Neural progenitor cell (in vitro differentiated cells): Measurements from ENCODE around the gene RPL6. TPM values are rescaled to one million over a fixed set of nuclear protein-coding genes. Genes with fewer than 3 reads are reported as not detected.
A peak's percentile ranks its signal among the peaks of the same experiment; 100 is the strongest.
"Not testable (repeated sequence)": the region's sequence is repeated elsewhere in the genome, so short reads cannot be mapped to it uniquely, and the experiment has no call there.

Source experiments
- DNase-seq: peaks from one replicate; pipeline ENCODE4 v3.0.0-alpha.2; 2016; ENCODE audit warnings: low spot score
- H2AFZ ChIP-seq: fragments of 200-600 bp; sonication (generic); replicated peaks from 2 replicates; pipeline ENCODE4 v1.6.1; 2016; ENCODE audit warnings: antibody characterized with exemption
- H3F3A ChIP-seq: fragments of 200-600 bp; sonication (generic); 2 replicates; pipeline ENCODE4 v1.6.1; 2016; ENCODE audit warnings: antibody characterized with exemption, low read depth
- H3K27ac ChIP-seq: fragments of 200-600 bp; sonication (generic); 2 replicates; pipeline ENCODE4 v1.5.1; 2016; ENCODE audit warnings: mild to moderate bottlenecking
- H3K27me3 ChIP-seq: fragments of 200-600 bp; sonication (generic); 2 replicates; pipeline ENCODE4 v1.6.1; 2016; ENCODE audit warnings: mild to moderate bottlenecking, moderate library complexity
- H3K36me3 ChIP-seq: fragments of 200-600 bp; sonication (generic); 2 replicates; pipeline ENCODE4 v1.5.1; 2016
- H3K4me1 ChIP-seq: fragments of 200-600 bp; sonication (generic); 2 replicates; pipeline ENCODE4 v1.6.1; 2016; ENCODE audit warnings: mixed run types
- H3K4me2 ChIP-seq: fragments of 200-600 bp; sonication (generic); 2 replicates; pipeline ENCODE4 v1.6.1; 2016
- H3K4me3 ChIP-seq: fragments of 200-600 bp; sonication (generic); 2 replicates; pipeline ENCODE4 v1.5.1; 2016
- H3K79me2 ChIP-seq: fragments of 200-600 bp; sonication (generic); 2 replicates; pipeline ENCODE4 v1.6.1; 2016; ENCODE audit warnings: low read depth
- H3K9ac ChIP-seq: fragments of 200-600 bp; sonication (generic); 2 replicates; pipeline ENCODE4 v1.6.1; 2016
- H3K9me3 ChIP-seq: fragments of 200-600 bp; sonication (generic); 2 replicates; pipeline ENCODE4 v1.5.1; 2016; ENCODE audit warnings: low read depth
- H4K20me1 ChIP-seq: fragments of 200-600 bp; sonication (generic); 2 replicates; pipeline ENCODE4 v1.6.1; 2016; ENCODE audit warnings: low read depth
- H3K27ac Mint-ChIP-seq: 3 replicates; pipeline ENCODE4 v1.8.0; 2021; ENCODE audit warnings: mixed read lengths
- H3K27me3 Mint-ChIP-seq: 2 replicates; pipeline ENCODE4 v1.8.0; 2022; ENCODE audit warnings: low read depth, mild to moderate bottlenecking, inconsistent platforms, moderate library complexity, mixed read lengths; ENCODE audit not compliant: insufficient read depth
- H3K36me3 Mint-ChIP-seq: 3 replicates; pipeline ENCODE4 v1.8.0; 2021; ENCODE audit warnings: mixed read lengths
- H3K4me1 Mint-ChIP-seq: 3 replicates; pipeline ENCODE4 v1.8.0; 2021; ENCODE audit warnings: mixed read lengths
- H3K4me3 Mint-ChIP-seq: 3 replicates; pipeline ENCODE4 v1.8.0; 2021; ENCODE audit warnings: mild to moderate bottlenecking, moderate library complexity, mixed read lengths
- H3K9me3 Mint-ChIP-seq: 3 replicates; pipeline ENCODE4 v1.8.0; 2020; ENCODE audit warnings: mixed read lengths
- EZH2 ChIP-seq: fragments of 200-600 bp; sonication (generic); IDR thresholded peaks from 2 replicates; pipeline ENCODE4 v1.6.1; 2017; ENCODE audit warnings: antibody characterized with exemption, mild to moderate bottlenecking, moderate library complexity
- EZH2phosphoT487 ChIP-seq: fragments of 200-600 bp; sonication (generic); IDR thresholded peaks from 2 replicates; pipeline ENCODE4 v1.6.1; 2017; ENCODE audit warnings: antibody characterized with exemption
- total RNA-seq: library from RNA; depleted of rRNA; stranded (reverse); fragments of >200 nt; gene quantifications from 2 replicates; pipeline ENCODE4 v1.2.3, GENCODE V29; 2015; ENCODE audit warnings: low replicate concordance
- TF ChIP-seq, protein P1 (sequence below): fragments of 200-600 bp; sonication (generic); IDR thresholded peaks from 2 replicates; pipeline ENCODE4 v1.5.1; 2017; ENCODE audit warnings: antibody characterized with exemption, mild to moderate bottlenecking

RPL6 gene
- total RNA-seq, result 3,234 and 3,685 TPM in 2 replicates

DNA sequence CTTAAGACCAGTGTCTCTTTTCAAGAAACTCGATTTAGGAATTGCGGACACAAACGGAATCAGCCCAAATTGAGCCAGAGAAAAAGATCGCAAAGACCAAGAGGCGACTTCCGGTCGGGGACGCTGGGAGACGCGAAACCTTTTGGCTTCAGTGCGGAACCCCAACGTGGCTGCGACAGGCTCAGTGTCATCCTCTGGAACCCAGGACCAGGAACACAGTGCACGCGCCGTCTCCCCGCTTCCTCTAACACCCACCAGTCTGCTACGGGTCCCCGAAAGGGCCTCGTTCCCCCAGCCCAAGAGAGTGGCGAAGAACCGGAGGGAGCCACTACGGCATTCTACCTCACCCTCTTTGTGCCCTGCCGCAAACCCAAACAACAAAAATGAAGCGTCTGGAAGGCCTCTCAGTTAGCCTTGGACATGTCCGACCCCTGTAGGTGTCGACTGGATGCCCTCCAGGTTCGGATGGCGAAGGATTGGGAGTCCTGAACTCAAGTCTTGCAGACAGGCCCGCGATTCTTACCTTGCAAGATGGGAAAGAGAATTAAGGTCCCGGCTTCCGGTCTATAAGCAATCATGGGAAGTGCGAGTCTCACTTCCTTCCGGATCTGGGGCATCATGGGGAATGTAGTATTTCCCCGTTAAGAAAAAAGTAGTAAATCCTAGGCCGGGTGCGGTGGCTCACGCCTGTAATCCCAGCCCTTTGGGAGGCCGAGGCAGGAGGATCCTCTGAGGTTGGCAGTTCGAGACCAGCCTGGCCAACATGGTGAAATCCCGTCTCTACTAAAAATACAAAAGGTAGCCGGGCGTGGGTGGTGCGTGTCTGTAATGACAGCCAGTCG, at the start of gene RPL6:
TSS of gene RPL6 (minus strand) at position 542 of the 842 bp plus-strand sequence. CDS start 949 bp downstream, outside the sequence.
- Histone ChIP-seq H4K20me1 (peaks cover 46% of the 10 kb centered on the region), H3K4me2 (peak within 1 kb of the TSS; percentile 99), H3K36me3 (peaks cover 32% of the 10 kb centered on the region), H3K27ac (peak within 1 kb of the TSS; percentile 100), H3K27me3 (no peaks in the 10 kb centered on the region), H3K79me2 (peaks cover 30% of the 10 kb centered on the region), H3K4me3 (peak within 1 kb of the TSS; percentile 93), H3K9ac (peak within 1 kb of the TSS; percentile 97), H3K4me1 (peaks cover 10% of the 10 kb centered on the region), H3F3A (peaks cover 57% of the 10 kb centered on the region), H2AFZ (peak within 1 kb of the TSS; percentile 98), H3K9me3 (no peaks in the 10 kb centered on the region)
- peak within 1 kb of the TSS; percentile 100 for H3K27ac Mint-ChIP-seq
- peak within 1 kb of the TSS; percentile 100 for H3K4me3 Mint-ChIP-seq
- no peaks in the 10 kb centered on the region for H3K9me3 Mint-ChIP-seq
- peaks cover 8% of the 10 kb centered on the region for H3K27me3 Mint-ChIP-seq
- peaks cover 16% of the 10 kb centered on the region for H3K4me1 Mint-ChIP-seq
- peak; percentile 94 for DNase-seq
- TF ChIP-seq EZH2 (no peak), EZH2phosphoT487 (no peak)
- TF ChIP-seq, protein P1, sequence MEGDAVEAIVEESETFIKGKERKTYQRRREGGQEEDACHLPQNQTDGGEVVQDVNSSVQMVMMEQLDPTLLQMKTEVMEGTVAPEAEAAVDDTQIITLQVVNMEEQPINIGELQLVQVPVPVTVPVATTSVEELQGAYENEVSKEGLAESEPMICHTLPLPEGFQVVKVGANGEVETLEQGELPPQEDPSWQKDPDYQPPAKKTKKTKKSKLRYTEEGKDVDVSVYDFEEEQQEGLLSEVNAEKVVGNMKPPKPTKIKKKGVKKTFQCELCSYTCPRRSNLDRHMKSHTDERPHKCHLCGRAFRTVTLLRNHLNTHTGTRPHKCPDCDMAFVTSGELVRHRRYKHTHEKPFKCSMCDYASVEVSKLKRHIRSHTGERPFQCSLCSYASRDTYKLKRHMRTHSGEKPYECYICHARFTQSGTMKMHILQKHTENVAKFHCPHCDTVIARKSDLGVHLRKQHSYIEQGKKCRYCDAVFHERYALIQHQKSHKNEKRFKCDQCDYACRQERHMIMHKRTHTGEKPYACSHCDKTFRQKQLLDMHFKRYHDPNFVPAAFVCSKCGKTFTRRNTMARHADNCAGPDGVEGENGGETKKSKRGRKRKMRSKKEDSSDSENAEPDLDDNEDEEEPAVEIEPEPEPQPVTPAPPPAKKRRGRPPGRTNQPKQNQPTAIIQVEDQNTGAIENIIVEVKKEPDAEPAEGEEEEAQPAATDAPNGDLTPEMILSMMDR, result no peak
- peaks cover 32% of the 10 kb centered on the region for H3K36me3 Mint-ChIP-seq

- Mint-ChIP-seq H3K4me1 (peaks cover 3% of the 10 kb centered on the region), H3K4me3 (no peak overlapping the region), H3K9me3 (no peaks in the 10 kb centered on the region), H3K27ac (peak overlapping the region; percentile 24), H3K27me3 (no peaks in the 10 kb centered on the region), H3K36me3 (peaks cover 27% of the 10 kb centered on the region)
- Histone ChIP-seq H3K27ac (no peak overlapping the region), H3K9ac (no peak overlapping the region), H2AFZ (no peak overlapping the region), H3K79me2 (no peaks in the 10 kb centered on the region), H3K36me3 (no peaks in the 10 kb centered on the region), H3K27me3 (no peaks in the 10 kb centered on the region), H3K9me3 (no peaks in the 10 kb centered on the region), H3K4me2 (no peak overlapping the region), H3K4me1 (no peaks in the 10 kb centered on the region), H4K20me1 (no peaks in the 10 kb centered on the region), H3K4me3 (no peak overlapping the region), H3F3A (no peaks in the 10 kb centered on the region)
- no peak for DNase-seq
- TF ChIP-seq, protein P1, result no peak
- no peak for TF ChIP-seq EZH2
- no peak for TF ChIP-seq EZH2phosphoT487
These were observed 49.3 kb upstream of the RPL6 start for GRCh38 chr12:112458751-112459150.

DNA sequence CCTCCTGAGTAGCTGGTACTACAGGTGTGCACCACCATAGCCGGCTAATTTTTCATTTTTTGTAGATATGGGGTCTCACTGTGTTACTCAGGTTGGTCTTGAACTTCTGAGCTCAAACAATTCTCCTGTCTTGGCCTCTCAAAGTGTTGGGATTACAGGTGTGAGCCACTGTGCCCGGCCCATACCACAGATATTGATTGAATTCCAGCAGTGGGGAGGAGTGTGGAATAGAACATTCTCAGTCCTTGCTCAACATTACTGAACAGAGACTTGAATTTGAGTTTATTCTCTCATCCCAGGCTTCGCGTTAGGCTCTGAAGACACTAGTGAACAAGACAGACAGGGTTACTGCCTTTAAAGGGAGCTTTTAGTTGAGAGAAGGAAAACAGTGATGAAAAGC, 48.9 kb upstream of the RPL6 start:
- TF ChIP-seq, protein P1, result no peak
- TF ChIP-seq EZH2 (no peak), EZH2phosphoT487 (no peak)
- Mint-ChIP-seq H3K27ac (no peak overlapping the region), H3K4me1 (peaks cover 3% of the 10 kb centered on the region), H3K27me3 (no peaks in the 10 kb centered on the region), H3K4me3 (no peak overlapping the region), H3K36me3 (peaks cover 27% of the 10 kb centered on the region), H3K9me3 (no peaks in the 10 kb centered on the region)
- no peaks in the 10 kb centered on the region for H3K9me3 ChIP-seq
- no peak overlapping the region for H3K27ac ChIP-seq
- H3K9ac ChIP-seq, result no peak overlapping the region
- H3K27me3 ChIP-seq, result no peaks in the 10 kb centered on the region
- H3K36me3 ChIP-seq, result no peaks in the 10 kb centered on the region
- no peak overlapping the region for H2AFZ ChIP-seq
- H4K20me1 ChIP-seq, result no peaks in the 10 kb centered on the region
- no peak overlapping the region for H3K4me2 ChIP-seq
- no peaks in the 10 kb centered on the region for H3K4me1 ChIP-seq
- no peaks in the 10 kb centered on the region for H3F3A ChIP-seq
- H3K79me2 ChIP-seq, result no peaks in the 10 kb centered on the region
- no peak for DNase-seq
- no peak overlapping the region for H3K4me3 ChIP-seq

GRCh38 chr12:112457142-112457541, 47.7 kb upstream of the RPL6 start:
- H3K36me3 Mint-ChIP-seq, result peaks cover 29% of the 10 kb centered on the region
- H2AFZ ChIP-seq, H3K4me3 ChIP-seq, H3K27me3 ChIP-seq, H4K20me1 ChIP-seq, H3K9me3 Mint-ChIP-seq, H3F3A ChIP-seq, H3K27ac ChIP-seq, H3K36me3 ChIP-seq, H3K4me3 Mint-ChIP-seq, H3K27me3 Mint-ChIP-seq, DNase-seq, H3K4me1 ChIP-seq, H3K27ac Mint-ChIP-seq, H3K4me2 ChIP-seq, H3K79me2 ChIP-seq, H3K9ac ChIP-seq, H3K9me3 ChIP-seq, H3K4me1 Mint-ChIP-seq: not testable (repeated sequence)
